A549 (cell line): ENCODE results near the gene NR5A2. TPM values are rescaled to one million over a fixed set of nuclear protein-coding genes. Genes with fewer than 3 reads are reported as not detected.

Experiments used
- ATAC-seq, 2 experiments: fragments of 200-7000 bp in 1 of 2; fragments of >200 bp in 1 of 2; cut with Nextera tagmentation in 1 of 2; cut with Tn5 transposase in 1 of 2; 3 replicates each; pipeline versions ENCODE4 v1.8.0 to v1.9.1; 2018 to 2020; ENCODE audit warnings: mild to moderate bottlenecking in 1 of 2, moderate library complexity in 1 of 2
- CTCF ChIA-PET: fragments of 300-600 bp; sonication (Branson Sonifier 250); formaldehyde crosslinking; extraction: SDS; loops from one replicate; lab custom pipeline; 2021; ENCODE audit warnings: antibody characterized with exemption, inconsistent platforms; lab: Yijun Ruan, JAX
- POLR2A ChIA-PET: fragments of 350-600 bp; formaldehyde crosslinking; extraction: SDS; loops from one replicate; lab custom pipeline; 2021; ENCODE audit warnings: antibody characterized with exemption, inconsistent platforms; lab: Yijun Ruan, JAX
- DNase-seq, 2 experiments: peaks; one replicate each; pipeline versions ENCODE4 v3.0.0 to v3.0.0-alpha.2; 2011 to 2016; ENCODE audit warnings: low read depth in 1 of 2, low spot score in 1 of 2
- FAIRE-seq: peaks from 2 replicates; lab custom pipeline; 2011; peaks lifted over from hg19 to GRCh38; lab: Jason Lieb, UNC
- H3K27ac ChIP-seq, 2 experiments: fragments of >200 bp; sonication (Bioruptor Twin); formaldehyde crosslinking; 3 replicates each; pipeline ENCODE4 v1.5.1; 2016 to 2017
- H3K4me1 ChIP-seq: fragments of >200 bp; sonication (Bioruptor Twin); formaldehyde crosslinking; 3 replicates; pipeline ENCODE4 v1.6.1; 2016
- H3K4me2 ChIP-seq: fragments of >200 bp; sonication (Bioruptor Twin); formaldehyde crosslinking; 3 replicates; pipeline ENCODE4 v1.6.1; 2016
- H3K4me3 ChIP-seq: fragments of >200 bp; sonication (Bioruptor Twin); formaldehyde crosslinking; 3 replicates; pipeline ENCODE4 v1.5.1; 2016
- H3K9me3 ChIP-seq: fragments of >200 bp; sonication (Bioruptor Twin); formaldehyde crosslinking; 3 replicates; pipeline ENCODE4 v1.6.1; 2016
- BHLHE40 ChIP-seq: IDR thresholded peaks from 2 replicates; pipeline ENCODE4 v1.6.1; 2012; ENCODE audit warnings: low read depth, low read length, inconsistent platforms
- CBX8 ChIP-seq: fragments of 200-600 bp; sonication (generic); IDR thresholded peaks from 2 replicates; pipeline ENCODE4 v1.6.1; 2016
- CHD2 ChIP-seq: fragments of 150-350 bp; IDR thresholded peaks from 2 replicates; pipeline ENCODE4 v1.6.1; 2014; ENCODE audit warnings: low read length; ENCODE audit not compliant: partially characterized antibody
- EHMT2 ChIP-seq: fragments of 200-600 bp; sonication (generic); IDR thresholded peaks from 2 replicates; pipeline ENCODE4 v1.6.1; 2016; ENCODE audit warnings: antibody characterized with exemption, low read depth, mild to moderate bottlenecking, moderate library complexity
- HDAC2 ChIP-seq: fragments of 200-600 bp; sonication (generic); IDR thresholded peaks from 2 replicates; pipeline ENCODE4 v1.6.1; 2016
- HOXA7 ChIP-seq: fragments of 250-450 bp; sonication (Bioruptor Pico); IDR thresholded peaks from 2 replicates; pipeline ENCODE4 v1.5.0; 2020; ENCODE audit warnings: mild to moderate bottlenecking, moderate library complexity
- HOXB13 ChIP-seq: fragments of 250-450 bp; sonication (Bioruptor Pico); IDR thresholded peaks from 2 replicates; pipeline ENCODE4 v1.5.0; 2020; ENCODE audit warnings: low read depth, mild to moderate bottlenecking, moderate library complexity
- HOXB5 ChIP-seq: fragments of 250-450 bp; sonication (Bioruptor Pico); IDR thresholded peaks from 2 replicates; pipeline ENCODE4 v1.5.0; 2020; ENCODE audit warnings: mild to moderate bottlenecking, moderate library complexity
- JUN ChIP-seq, 2 experiments: fragments of >200 bp; sonication (Bioruptor Twin); formaldehyde crosslinking; IDR thresholded peaks; 2 replicates in 1 of 2; 3 replicates in 1 of 2; pipeline ENCODE4 v1.6.1; 2016 to 2017
- JUNB ChIP-seq: fragments of >200 bp; sonication (Bioruptor Twin); formaldehyde crosslinking; IDR thresholded peaks from 2 replicates; pipeline ENCODE4 v1.6.1; 2016
- MAFK ChIP-seq: fragments of 450-650 bp; IDR thresholded peaks from 2 replicates; pipeline ENCODE4 v1.6.1; 2014; ENCODE audit not compliant: partially characterized antibody
- NFE2L2 ChIP-seq: fragments of 150-350 bp; conservative IDR thresholded peaks from 2 replicates; pipeline ENCODE4 v1.6.1; 2014; ENCODE audit warnings: low read length
- POLR2AphosphoS2 ChIP-seq: conservative IDR thresholded peaks from 2 replicates; pipeline ENCODE4 v1.6.1; 2012; ENCODE audit warnings: low read length, improper control_type of control experiment, inconsistent platforms
- RAD21 ChIP-seq, 2 experiments: fragments of >200 bp in 1 of 2; sonication (Bioruptor Twin) in 1 of 2; formaldehyde crosslinking in 1 of 2; IDR thresholded peaks in 1 of 2; conservative IDR thresholded peaks in 1 of 2; 2 replicates in 1 of 2; 3 replicates in 1 of 2; pipeline ENCODE4 v1.6.1; 2012 to 2018; ENCODE audit warnings: inconsistent platforms in 1 of 2
- RARB ChIP-seq: fragments of 250-450 bp; sonication (Bioruptor Pico); IDR thresholded peaks from 2 replicates; pipeline ENCODE4 v1.8.0; 2021; ENCODE audit warnings: mild to moderate bottlenecking, moderate library complexity
- RFX5 ChIP-seq: fragments of 450-650 bp; IDR thresholded peaks from 2 replicates; pipeline ENCODE4 v1.7.1; 2014; ENCODE audit warnings: antibody characterized with exemption, mild to moderate bottlenecking, moderate library complexity
- RNF2 ChIP-seq: fragments of 200-600 bp; sonication (generic); IDR thresholded peaks from 2 replicates; pipeline ENCODE4 v1.6.1; 2016; ENCODE audit warnings: low read depth, mild to moderate bottlenecking, antibody characterized with exemption, moderate library complexity, borderline replicate concordance
- SREBF2 ChIP-seq: fragments of 450-650 bp; IDR thresholded peaks from 2 replicates; pipeline ENCODE4 v1.6.1; 2014; ENCODE audit warnings: mild to moderate bottlenecking, moderate library complexity
- ZNF302 ChIP-seq: fragments of 250-450 bp; sonication (Bioruptor Pico); IDR thresholded peaks from 2 replicates; pipeline ENCODE4 v1.9.0; 2021; ENCODE audit warnings: inconsistent platforms, mild to moderate bottlenecking, moderate library complexity
- ZSCAN20 ChIP-seq: fragments of 250-450 bp; sonication (Bioruptor Pico); IDR thresholded peaks from 2 replicates; pipeline ENCODE4 v1.8.0; 2022; ENCODE audit warnings: mild to moderate bottlenecking, moderate library complexity
- WGBS: methylation state at CpG from one replicate; pipeline ENCODE4 v1.1.6; 2017; ENCODE audit errors: missing lambda C conversion rate; 5-methylcytosine and 5-hydroxymethylcytosine counted together
- polyA plus RNA-seq, 4 experiments: library from polyadenylated mRNA; depleted of rRNA in 3 of 4; stranded (reverse); fragments of >200 nt; fragmentation: RNase III in 1 of 4; extraction: RNeasy Plus Mini Kit Qiagen cat#74134 plus additional on column Dnase treatment in 1 of 4; gene quantifications; 2 replicates in 3 of 4; 3 replicates in 1 of 4; pipeline ENCODE4 v1.2.3, GENCODE V29; 2011 to 2017
- TF ChIP-seq, protein P1 (sequence below): fragments of >200 bp; sonication (Bioruptor Twin); formaldehyde crosslinking; IDR thresholded peaks from 3 replicates; pipeline ENCODE4 v1.6.1; 2016
- TF ChIP-seq, protein P2 (sequence below): fragments of >200 bp; sonication (Bioruptor Twin); formaldehyde crosslinking; IDR thresholded peaks from 2 replicates; pipeline ENCODE4 v1.6.1; 2016
- TF ChIP-seq, protein P3 (sequence below): fragments of 250-450 bp; sonication (Bioruptor Pico); IDR thresholded peaks from 2 replicates; pipeline ENCODE4 v1.5.0; 2021; ENCODE audit warnings: mild to moderate bottlenecking, moderate library complexity, borderline replicate concordance
- TF ChIP-seq, protein P4 (sequence below): fragments of 150-350 bp; IDR thresholded peaks from 2 replicates; pipeline ENCODE4 v1.6.1; 2014; ENCODE audit warnings: low read depth, mild to moderate bottlenecking, low read length

The NR5A2 gene
- polyA plus RNA-seq, 2 of the 4 experiments (the other 2 are of a cell fraction) = 12.0 to 24.1 TPM

DNA sequence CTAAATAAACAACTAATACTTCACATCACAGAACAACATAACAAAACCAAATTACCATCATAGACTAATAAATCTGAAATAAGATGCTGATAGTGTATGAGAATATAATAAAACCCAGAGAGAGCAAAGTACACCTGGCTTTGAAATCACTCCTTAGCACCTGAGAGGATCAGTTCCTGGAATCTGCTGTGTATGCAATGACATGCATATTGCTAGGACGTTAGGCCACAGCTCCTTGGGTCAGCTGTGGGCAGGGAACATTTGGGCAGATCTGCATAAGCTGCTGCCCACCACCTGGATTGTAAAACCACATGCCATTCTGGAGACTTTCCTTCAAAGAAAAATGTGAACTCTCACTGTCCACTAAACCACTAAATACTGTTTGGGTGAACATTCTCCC is 81.1 kb downstream of the NR5A2 start:
- FAIRE-seq = no peak
- Histone ChIP-seq H3K4me1 (peaks cover 14% of the 10 kb centered on the region), H3K27ac (no peak overlapping the region), H3K9me3 (no peaks in the 10 kb centered on the region), H3K4me3 (no peak overlapping the region), H3K4me2 (no peak overlapping the region)
- no peak for ATAC-seq
- POLR2A ChIA-PET = no interaction called here
- TF ChIP-seq HOXA7 (no peak), NFE2L2 (no peak), JUN (IDR thresholded peaks at IDR 0.05) (no peak), SREBF2 (no peak), RNF2 (no peak), MAFK (no peak), HOXB5 (CRISPR knock-in tag) (no peak)
- TF ChIP-seq, protein P1, sequence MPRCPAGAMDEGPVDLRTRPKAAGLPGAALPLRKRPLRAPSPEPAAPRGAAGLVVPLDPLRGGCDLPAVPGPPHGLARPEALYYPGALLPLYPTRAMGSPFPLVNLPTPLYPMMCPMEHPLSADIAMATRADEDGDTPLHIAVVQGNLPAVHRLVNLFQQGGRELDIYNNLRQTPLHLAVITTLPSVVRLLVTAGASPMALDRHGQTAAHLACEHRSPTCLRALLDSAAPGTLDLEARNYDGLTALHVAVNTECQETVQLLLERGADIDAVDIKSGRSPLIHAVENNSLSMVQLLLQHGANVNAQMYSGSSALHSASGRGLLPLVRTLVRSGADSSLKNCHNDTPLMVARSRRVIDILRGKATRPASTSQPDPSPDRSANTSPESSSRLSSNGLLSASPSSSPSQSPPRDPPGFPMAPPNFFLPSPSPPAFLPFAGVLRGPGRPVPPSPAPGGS = no peak
- TF ChIP-seq, protein P2, sequence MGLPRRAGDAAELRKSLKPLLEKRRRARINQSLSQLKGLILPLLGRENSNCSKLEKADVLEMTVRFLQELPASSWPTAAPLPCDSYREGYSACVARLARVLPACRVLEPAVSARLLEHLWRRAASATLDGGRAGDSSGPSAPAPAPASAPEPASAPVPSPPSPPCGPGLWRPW = no peak
- TF ChIP-seq, protein P3, sequence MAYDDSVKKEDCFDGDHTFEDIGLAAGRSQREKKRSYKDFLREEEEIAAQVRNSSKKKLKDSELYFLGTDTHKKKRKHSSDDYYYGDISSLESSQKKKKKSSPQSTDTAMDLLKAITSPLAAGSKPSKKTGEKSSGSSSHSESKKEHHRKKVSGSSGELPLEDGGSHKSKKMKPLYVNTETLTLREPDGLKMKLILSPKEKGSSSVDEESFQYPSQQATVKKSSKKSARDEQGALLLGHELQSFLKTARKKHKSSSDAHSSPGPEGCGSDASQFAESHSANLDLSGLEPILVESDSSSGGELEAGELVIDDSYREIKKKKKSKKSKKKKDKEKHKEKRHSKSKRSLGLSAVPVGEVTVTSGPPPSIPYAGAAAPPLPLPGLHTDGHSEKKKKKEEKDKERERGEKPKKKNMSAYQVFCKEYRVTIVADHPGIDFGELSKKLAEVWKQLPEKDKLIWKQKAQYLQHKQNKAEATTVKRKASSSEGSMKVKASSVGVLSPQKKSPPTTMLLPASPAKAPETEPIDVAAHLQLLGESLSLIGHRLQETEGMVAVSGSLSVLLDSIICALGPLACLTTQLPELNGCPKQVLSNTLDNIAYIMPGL (CRISPR knock-in tag) = no peak
- DNase-seq = no peak
- CTCF ChIA-PET = interaction anchor here (0.9 kb wide), 1 partner anchor 9 kb away, joined by 4 read pairs; no protein-coding TSS in a partner anchor
- 0% methylated on average over 1 of the region's 1 CpG for WGBS

DNA sequence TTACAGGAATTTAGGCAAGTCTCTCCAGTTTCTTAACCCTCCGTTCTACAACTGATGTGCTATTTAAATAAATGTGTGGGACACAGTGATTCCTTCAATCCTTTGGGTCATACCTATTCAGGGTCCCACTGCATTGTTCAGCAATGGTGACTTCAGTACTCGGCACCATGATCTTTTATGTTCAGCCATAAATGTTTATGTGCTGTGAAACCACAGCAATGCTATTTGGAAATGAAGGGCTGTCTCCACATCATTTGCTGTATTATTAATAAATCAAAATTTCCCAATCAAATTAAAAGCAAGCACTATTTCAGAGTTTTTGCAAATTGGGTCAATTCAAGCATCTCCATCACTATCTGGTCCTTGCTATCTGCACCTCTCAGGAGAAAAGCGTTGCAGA is 84.8 kb downstream of the NR5A2 start:
- Histone ChIP-seq H3K4me2 (no peak overlapping the region), H3K27ac (no peak overlapping the region), H3K4me1 (peaks cover 16% of the 10 kb centered on the region), H3K4me3 (no peak overlapping the region), H3K9me3 (no peaks in the 10 kb centered on the region)
- FAIRE-seq = no peak
- TF ChIP-seq HOXB13 (no peak), CHD2 (no peak), ZNF302 (no peak), HDAC2 (no peak), RARB (CRISPR knock-in tag) (no peak)
- no peak for DNase-seq
- ChIA-PET POLR2A (no interaction called here), CTCF (no interaction called here)
- 94% methylated on average over 3 of the region's 3 CpGs for WGBS
- no peak for ATAC-seq

DNA sequence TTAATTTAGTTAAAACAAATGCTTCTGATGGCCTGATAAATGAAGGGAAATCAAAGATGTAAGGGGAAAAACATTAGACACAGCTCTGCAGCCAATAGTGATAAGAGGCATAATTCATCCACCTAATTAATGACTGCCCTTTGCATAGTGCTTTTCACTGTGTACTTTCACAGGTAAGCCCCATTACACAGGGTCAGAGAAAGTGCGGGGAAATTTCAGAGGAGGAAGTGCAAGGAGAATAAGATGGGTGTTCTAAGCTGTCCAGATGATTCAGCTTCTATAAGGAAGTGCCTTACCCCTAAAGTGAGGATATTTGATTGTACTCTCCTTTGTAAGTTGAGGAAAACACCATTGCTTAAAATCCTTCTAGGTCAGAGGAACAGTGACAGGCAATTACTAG is 88.0 kb downstream of the NR5A2 start:
- WGBS = 86% methylated on average over 1 of the region's 1 CpG
- H3K4me3 ChIP-seq = no peak overlapping the region
- TF ChIP-seq RFX5 = no peak
- no peak for TF ChIP-seq CBX8
- TF ChIP-seq HOXB5 (CRISPR knock-in tag) = no peak
- TF ChIP-seq, protein P4, sequence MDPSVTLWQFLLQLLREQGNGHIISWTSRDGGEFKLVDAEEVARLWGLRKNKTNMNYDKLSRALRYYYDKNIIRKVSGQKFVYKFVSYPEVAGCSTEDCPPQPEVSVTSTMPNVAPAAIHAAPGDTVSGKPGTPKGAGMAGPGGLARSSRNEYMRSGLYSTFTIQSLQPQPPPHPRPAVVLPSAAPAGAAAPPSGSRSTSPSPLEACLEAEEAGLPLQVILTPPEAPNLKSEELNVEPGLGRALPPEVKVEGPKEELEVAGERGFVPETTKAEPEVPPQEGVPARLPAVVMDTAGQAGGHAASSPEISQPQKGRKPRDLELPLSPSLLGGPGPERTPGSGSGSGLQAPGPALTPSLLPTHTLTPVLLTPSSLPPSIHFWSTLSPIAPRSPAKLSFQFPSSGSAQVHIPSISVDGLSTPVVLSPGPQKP = no peak
- no peak for TF ChIP-seq BHLHE40
- no peak for TF ChIP-seq ZSCAN20 (CRISPR knock-in tag)
- TF ChIP-seq RARB (CRISPR knock-in tag) = no peak
- no peak for TF ChIP-seq JUNB
- TF ChIP-seq SREBF2 = no peak
- no peak for TF ChIP-seq HOXA7
- no peak for TF ChIP-seq RAD21 (conservative IDR thresholded peaks at IDR 0.05 in 1 of 2, IDR thresholded peaks at IDR 0.05 in 1 of 2)
- no peak for TF ChIP-seq POLR2AphosphoS2
- no peak for TF ChIP-seq EHMT2
- H3K9me3 ChIP-seq = no peaks in the 10 kb centered on the region
- POLR2A ChIA-PET = no interaction called here
- peaks cover 12% of the 10 kb centered on the region for H3K4me1 ChIP-seq
- DNase-seq = peak in 1 of 2 experiments; percentile 21
- no peak for FAIRE-seq
- H3K4me2 ChIP-seq = 0 out of 3 replicates have a peak overlapping the region, but pooled peaks have one; percentile 21
- H3K27ac ChIP-seq = peak overlapping the region in 1 of 2 experiments; percentile 22; a peak in 1 of 6 replicates
- CTCF ChIA-PET = no interaction called here
- peak in 1 of 2 experiments; percentile 53; a peak in 1 of 6 replicates for ATAC-seq
